WTC11 (cell line): ENCODE measurements around the gene KRT72. TPM values are rescaled to one million over a fixed set of nuclear protein-coding genes. Genes with fewer than 3 reads are reported as not detected.

Experiments
- ATAC-seq: fragments of 200-7000 bp; cut with Tn5 transposase; 2 replicates; pipeline ENCODE4 v1.10.0; 2021; ENCODE audit warnings: mild to moderate bottlenecking, moderate library complexity
- CTCF ChIA-PET: fragments of 300-600 bp; sonication (Branson Sonifier 250); formaldehyde crosslinking; loops from one replicate; lab custom pipeline; 2021; ENCODE audit warnings: antibody characterized with exemption; lab: Charles Lee
- POLR2A ChIA-PET: fragments of 350-600 bp; sonication (Branson Sonifier 250); formaldehyde crosslinking; loops from one replicate; lab custom pipeline; 2021; ENCODE audit warnings: antibody characterized with exemption; lab: Charles Lee
- DNase-seq: peaks from one replicate; pipeline ENCODE4 v3.0.0; 2021; ENCODE audit warnings: low spot score
- H3K27ac Mint-ChIP-seq: 2 replicates; pipeline ENCODE4 v1.8.0; 2021; ENCODE audit warnings: mixed read lengths
- H3K27me3 Mint-ChIP-seq: 2 replicates; pipeline ENCODE4 v1.8.0; 2021; ENCODE audit warnings: low read depth, mild to moderate bottlenecking, moderate library complexity, mixed read lengths
- H3K36me3 Mint-ChIP-seq: 2 replicates; pipeline ENCODE4 v1.8.0; 2021; ENCODE audit warnings: mixed read lengths
- H3K4me1 Mint-ChIP-seq: 2 replicates; pipeline ENCODE4 v1.8.0; 2022; ENCODE audit warnings: mixed read lengths
- H3K4me3 Mint-ChIP-seq: 2 replicates; pipeline ENCODE4 v1.8.0; 2021; ENCODE audit warnings: mild to moderate bottlenecking, moderate library complexity, mixed read lengths
- H3K9me3 Mint-ChIP-seq: 2 replicates; pipeline ENCODE4 v1.8.0; 2021; ENCODE audit warnings: mixed read lengths
- ATF1 ChIP-seq: sonication (generic); formaldehyde crosslinking; IDR thresholded peaks from 2 replicates; pipeline ENCODE4 v1.8.1; 2023; ENCODE audit warnings: mild to moderate bottlenecking, moderate library complexity, missing genetic modification reagents
- CREB1 ChIP-seq: sonication (generic); formaldehyde crosslinking; IDR thresholded peaks from 2 replicates; pipeline ENCODE4 v1.8.0; 2023; ENCODE audit warnings: mild to moderate bottlenecking, missing genetic modification reagents
- CTCF ChIP-seq: fragments of 200-600 bp; IDR thresholded peaks from 2 replicates; pipeline ENCODE4 v1.8.0; 2022; ENCODE audit warnings: antibody characterized with exemption
- ELF4 ChIP-seq: sonication (generic); formaldehyde crosslinking; IDR thresholded peaks from 2 replicates; pipeline ENCODE4 v1.8.1; 2022; ENCODE audit warnings: low read depth, mild to moderate bottlenecking, moderate library complexity, missing genetic modification reagents
- FOXK1 ChIP-seq: sonication (generic); formaldehyde crosslinking; IDR thresholded peaks from 2 replicates; pipeline ENCODE4 v1.8.0; 2022; ENCODE audit warnings: mild to moderate bottlenecking, moderate library complexity, missing genetic modification reagents
- GRHL2 ChIP-seq: fragments of 250-450 bp; sonication (Bioruptor Pico); IDR thresholded peaks from 2 replicates; pipeline ENCODE4 v1.8.0; 2022; ENCODE audit warnings: mild to moderate bottlenecking, moderate library complexity; ENCODE audit not compliant: insufficient replicate concordance, severe bottlenecking
- KAT7 ChIP-seq: sonication (generic); formaldehyde crosslinking; IDR thresholded peaks from 2 replicates; pipeline ENCODE4 v1.8.1; 2023; ENCODE audit warnings: missing genetic modification reagents, mild to moderate bottlenecking, borderline replicate concordance
- MXD4 ChIP-seq: fragments of 250-450 bp; sonication (Bioruptor Pico); IDR thresholded peaks from 2 replicates; pipeline ENCODE4 v1.8.0; 2021; ENCODE audit warnings: mild to moderate bottlenecking, moderate library complexity, borderline replicate concordance
- NFE2L1 ChIP-seq: sonication (generic); formaldehyde crosslinking; IDR thresholded peaks from 2 replicates; pipeline ENCODE4 v1.8.1; 2023; ENCODE audit warnings: missing genetic modification reagents
- ZNF121 ChIP-seq: sonication (generic); formaldehyde crosslinking; IDR thresholded peaks from 2 replicates; pipeline ENCODE4 v1.8.0; 2023; ENCODE audit warnings: missing genetic modification reagents
- ZNF138 ChIP-seq: sonication (generic); formaldehyde crosslinking; conservative IDR thresholded peaks from 2 replicates; pipeline ENCODE4 v1.8.1; 2022; ENCODE audit warnings: mild to moderate bottlenecking, moderate library complexity, missing genetic modification reagents
- ZNF396 ChIP-seq: fragments of 250-450 bp; sonication (Bioruptor Pico); IDR thresholded peaks from 2 replicates; pipeline ENCODE4 v1.8.0; 2021; ENCODE audit warnings: mild to moderate bottlenecking, moderate library complexity, borderline replicate concordance
- total RNA-seq: library from RNA; stranded (reverse); gene quantifications from 3 replicates; pipeline ENCODE4 v1.2.3, GENCODE V29; 2021
- TF ChIP-seq, protein P1 (sequence below): fragments of 250-450 bp; sonication (Bioruptor Pico); IDR thresholded peaks from 2 replicates; pipeline ENCODE4 v1.9.0; 2021; ENCODE audit warnings: mild to moderate bottlenecking, borderline replicate concordance
- TF ChIP-seq, protein P2 (sequence below): sonication (generic); formaldehyde crosslinking; IDR thresholded peaks from 2 replicates; pipeline ENCODE4 v1.8.1; 2023; ENCODE audit warnings: mild to moderate bottlenecking, missing genetic modification reagents
- TF ChIP-seq, protein P3 (sequence below): sonication (generic); formaldehyde crosslinking; IDR thresholded peaks from 2 replicates; pipeline ENCODE4 v1.8.1; 2023; ENCODE audit warnings: mild to moderate bottlenecking, missing genetic modification reagents
- TF ChIP-seq, protein P4 (sequence below): fragments of 250-450 bp; sonication (Bioruptor Pico); IDR thresholded peaks from 2 replicates; pipeline ENCODE4 v1.8.0; 2021; ENCODE audit warnings: mild to moderate bottlenecking
- TF ChIP-seq, protein P5 (sequence below): sonication (generic); formaldehyde crosslinking; IDR thresholded peaks from 2 replicates; pipeline ENCODE4 v1.8.1; 2023; ENCODE audit warnings: mild to moderate bottlenecking, missing genetic modification reagents, moderate library complexity
- TF ChIP-seq, protein P6 (sequence below): sonication (generic); formaldehyde crosslinking; IDR thresholded peaks from 2 replicates; pipeline ENCODE4 v1.8.1; 2022; ENCODE audit warnings: missing genetic modification reagents, borderline replicate concordance

The KRT72 gene
- total RNA-seq, 1 experiment from 2014 or later: not detected

- DNase-seq (no peak), ATAC-seq (no peak)
- ChIA-PET POLR2A (no interaction called here), CTCF (interaction anchor here (1.0 to 2.9 kb wide), 5 partner anchors 179 to 304 kb away, joined by 3 to 12 read pairs (median 4); no protein-coding TSS in a partner anchor)
- Mint-ChIP-seq H3K4me3 (no peak overlapping the region), H3K9me3 (no peaks in the 10 kb centered on the region), H3K27me3 (no peaks in the 10 kb centered on the region), H3K27ac (no peak overlapping the region), H3K4me1 (no peaks in the 10 kb centered on the region), H3K36me3 (no peaks in the 10 kb centered on the region)
- TF ChIP-seq MXD4 (no peak), ZNF396 (CRISPR knock-in tag) (no peak), CTCF (no peak)
- TF ChIP-seq, protein P1, sequence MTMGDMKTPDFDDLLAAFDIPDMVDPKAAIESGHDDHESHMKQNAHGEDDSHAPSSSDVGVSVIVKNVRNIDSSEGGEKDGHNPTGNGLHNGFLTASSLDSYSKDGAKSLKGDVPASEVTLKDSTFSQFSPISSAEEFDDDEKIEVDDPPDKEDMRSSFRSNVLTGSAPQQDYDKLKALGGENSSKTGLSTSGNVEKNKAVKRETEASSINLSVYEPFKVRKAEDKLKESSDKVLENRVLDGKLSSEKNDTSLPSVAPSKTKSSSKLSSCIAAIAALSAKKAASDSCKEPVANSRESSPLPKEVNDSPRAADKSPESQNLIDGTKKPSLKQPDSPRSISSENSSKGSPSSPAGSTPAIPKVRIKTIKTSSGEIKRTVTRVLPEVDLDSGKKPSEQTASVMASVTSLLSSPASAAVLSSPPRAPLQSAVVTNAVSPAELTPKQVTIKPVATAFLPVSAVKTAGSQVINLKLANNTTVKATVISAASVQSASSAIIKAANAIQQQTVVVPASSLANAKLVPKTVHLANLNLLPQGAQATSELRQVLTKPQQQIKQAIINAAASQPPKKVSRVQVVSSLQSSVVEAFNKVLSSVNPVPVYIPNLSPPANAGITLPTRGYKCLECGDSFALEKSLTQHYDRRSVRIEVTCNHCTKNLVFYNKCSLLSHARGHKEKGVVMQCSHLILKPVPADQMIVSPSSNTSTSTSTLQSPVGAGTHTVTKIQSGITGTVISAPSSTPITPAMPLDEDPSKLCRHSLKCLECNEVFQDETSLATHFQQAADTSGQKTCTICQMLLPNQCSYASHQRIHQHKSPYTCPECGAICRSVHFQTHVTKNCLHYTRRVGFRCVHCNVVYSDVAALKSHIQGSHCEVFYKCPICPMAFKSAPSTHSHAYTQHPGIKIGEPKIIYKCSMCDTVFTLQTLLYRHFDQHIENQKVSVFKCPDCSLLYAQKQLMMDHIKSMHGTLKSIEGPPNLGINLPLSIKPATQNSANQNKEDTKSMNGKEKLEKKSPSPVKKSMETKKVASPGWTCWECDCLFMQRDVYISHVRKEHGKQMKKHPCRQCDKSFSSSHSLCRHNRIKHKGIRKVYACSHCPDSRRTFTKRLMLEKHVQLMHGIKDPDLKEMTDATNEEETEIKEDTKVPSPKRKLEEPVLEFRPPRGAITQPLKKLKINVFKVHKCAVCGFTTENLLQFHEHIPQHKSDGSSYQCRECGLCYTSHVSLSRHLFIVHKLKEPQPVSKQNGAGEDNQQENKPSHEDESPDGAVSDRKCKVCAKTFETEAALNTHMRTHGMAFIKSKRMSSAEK (CRISPR knock-in tag): no peak
- TF ChIP-seq, protein P2, sequence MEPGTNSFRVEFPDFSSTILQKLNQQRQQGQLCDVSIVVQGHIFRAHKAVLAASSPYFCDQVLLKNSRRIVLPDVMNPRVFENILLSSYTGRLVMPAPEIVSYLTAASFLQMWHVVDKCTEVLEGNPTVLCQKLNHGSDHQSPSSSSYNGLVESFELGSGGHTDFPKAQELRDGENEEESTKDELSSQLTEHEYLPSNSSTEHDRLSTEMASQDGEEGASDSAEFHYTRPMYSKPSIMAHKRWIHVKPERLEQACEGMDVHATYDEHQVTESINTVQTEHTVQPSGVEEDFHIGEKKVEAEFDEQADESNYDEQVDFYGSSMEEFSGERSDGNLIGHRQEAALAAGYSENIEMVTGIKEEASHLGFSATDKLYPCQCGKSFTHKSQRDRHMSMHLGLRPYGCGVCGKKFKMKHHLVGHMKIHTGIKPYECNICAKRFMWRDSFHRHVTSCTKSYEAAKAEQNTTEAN (CRISPR knock-in tag): no peak
- TF ChIP-seq, protein P3, sequence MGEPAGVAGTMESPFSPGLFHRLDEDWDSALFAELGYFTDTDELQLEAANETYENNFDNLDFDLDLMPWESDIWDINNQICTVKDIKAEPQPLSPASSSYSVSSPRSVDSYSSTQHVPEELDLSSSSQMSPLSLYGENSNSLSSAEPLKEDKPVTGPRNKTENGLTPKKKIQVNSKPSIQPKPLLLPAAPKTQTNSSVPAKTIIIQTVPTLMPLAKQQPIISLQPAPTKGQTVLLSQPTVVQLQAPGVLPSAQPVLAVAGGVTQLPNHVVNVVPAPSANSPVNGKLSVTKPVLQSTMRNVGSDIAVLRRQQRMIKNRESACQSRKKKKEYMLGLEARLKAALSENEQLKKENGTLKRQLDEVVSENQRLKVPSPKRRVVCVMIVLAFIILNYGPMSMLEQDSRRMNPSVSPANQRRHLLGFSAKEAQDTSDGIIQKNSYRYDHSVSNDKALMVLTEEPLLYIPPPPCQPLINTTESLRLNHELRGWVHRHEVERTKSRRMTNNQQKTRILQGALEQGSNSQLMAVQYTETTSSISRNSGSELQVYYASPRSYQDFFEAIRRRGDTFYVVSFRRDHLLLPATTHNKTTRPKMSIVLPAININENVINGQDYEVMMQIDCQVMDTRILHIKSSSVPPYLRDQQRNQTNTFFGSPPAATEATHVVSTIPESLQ: no peak
Observed at GRCh38 chr12:52575256-52575655, 26.0 kb downstream of the KRT72 start.

GRCh38 chr12:52573743-52574142 lies 27.5 kb downstream of the KRT72 start, which contains the start of gene KRT74:
KRT74 (minus strand) TSS chr12:52573843; CDS start chr12:52573777, 66 bp downstream.
- Mint-ChIP-seq H3K9me3 (no peaks in the 10 kb centered on the region), H3K4me1 (no peaks in the 10 kb centered on the region), H3K27ac (no peak within 1 kb of the TSS), H3K36me3 (no peaks in the 10 kb centered on the region), H3K27me3 (no peaks in the 10 kb centered on the region), H3K4me3 (no peak within 1 kb of the TSS)
- ATAC-seq: no peak
- CTCF ChIA-PET: interaction anchor here (1.2 to 1.6 kb wide), 2 partner anchors 12 to 292 kb away, joined by 6 read pairs; no protein-coding TSS in a partner anchor
- DNase-seq: no peak
- POLR2A ChIA-PET: no interaction called here
- TF ChIP-seq ELF4 (CRISPR knock-in tag) (no peak), ATF1 (CRISPR knock-in tag) (no peak), NFE2L1 (CRISPR knock-in tag) (no peak), ZNF138 (CRISPR knock-in tag) (no peak), MXD4 (no peak), ZNF121 (CRISPR knock-in tag) (no peak), FOXK1 (CRISPR knock-in tag) (no peak), KAT7 (no peak), GRHL2 (CRISPR knock-in tag) (no peak), CREB1 (CRISPR knock-in tag) (no peak), ZNF396 (CRISPR knock-in tag) (no peak)
- TF ChIP-seq, protein P2 (CRISPR knock-in tag): no peak
- TF ChIP-seq, protein P4, sequence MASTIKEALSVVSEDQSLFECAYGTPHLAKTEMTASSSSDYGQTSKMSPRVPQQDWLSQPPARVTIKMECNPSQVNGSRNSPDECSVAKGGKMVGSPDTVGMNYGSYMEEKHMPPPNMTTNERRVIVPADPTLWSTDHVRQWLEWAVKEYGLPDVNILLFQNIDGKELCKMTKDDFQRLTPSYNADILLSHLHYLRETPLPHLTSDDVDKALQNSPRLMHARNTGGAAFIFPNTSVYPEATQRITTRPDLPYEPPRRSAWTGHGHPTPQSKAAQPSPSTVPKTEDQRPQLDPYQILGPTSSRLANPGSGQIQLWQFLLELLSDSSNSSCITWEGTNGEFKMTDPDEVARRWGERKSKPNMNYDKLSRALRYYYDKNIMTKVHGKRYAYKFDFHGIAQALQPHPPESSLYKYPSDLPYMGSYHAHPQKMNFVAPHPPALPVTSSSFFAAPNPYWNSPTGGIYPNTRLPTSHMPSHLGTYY (CRISPR knock-in tag): no peak
- TF ChIP-seq, protein P5, sequence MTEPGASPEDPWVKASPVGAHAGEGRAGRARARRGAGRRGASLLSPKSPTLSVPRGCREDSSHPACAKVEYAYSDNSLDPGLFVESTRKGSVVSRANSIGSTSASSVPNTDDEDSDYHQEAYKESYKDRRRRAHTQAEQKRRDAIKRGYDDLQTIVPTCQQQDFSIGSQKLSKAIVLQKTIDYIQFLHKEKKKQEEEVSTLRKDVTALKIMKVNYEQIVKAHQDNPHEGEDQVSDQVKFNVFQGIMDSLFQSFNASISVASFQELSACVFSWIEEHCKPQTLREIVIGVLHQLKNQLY (CRISPR knock-in tag): no peak
- TF ChIP-seq, protein P6, sequence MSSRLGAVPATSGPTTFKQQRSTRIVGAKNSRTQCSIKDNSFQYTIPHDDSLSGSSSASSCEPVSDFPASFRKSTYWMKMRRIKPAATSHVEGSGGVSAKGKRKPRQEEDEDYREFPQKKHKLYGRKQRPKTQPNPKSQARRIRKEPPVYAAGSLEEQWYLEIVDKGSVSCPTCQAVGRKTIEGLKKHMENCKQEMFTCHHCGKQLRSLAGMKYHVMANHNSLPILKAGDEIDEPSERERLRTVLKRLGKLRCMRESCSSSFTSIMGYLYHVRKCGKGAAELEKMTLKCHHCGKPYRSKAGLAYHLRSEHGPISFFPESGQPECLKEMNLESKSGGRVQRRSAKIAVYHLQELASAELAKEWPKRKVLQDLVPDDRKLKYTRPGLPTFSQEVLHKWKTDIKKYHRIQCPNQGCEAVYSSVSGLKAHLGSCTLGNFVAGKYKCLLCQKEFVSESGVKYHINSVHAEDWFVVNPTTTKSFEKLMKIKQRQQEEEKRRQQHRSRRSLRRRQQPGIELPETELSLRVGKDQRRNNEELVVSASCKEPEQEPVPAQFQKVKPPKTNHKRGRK (CRISPR knock-in tag): no peak
